Measurements from ENCODE around the gene PLXNB1. TPM values are rescaled to one million over a fixed set of nuclear protein-coding genes. Genes with fewer than 3 reads are reported as not detected.

Gene PLXNB1
- total and polyA plus RNA-seq, 2 of the 13 experiments (the other 11 are each of a cell fraction or from before 2014, with no cell fraction given) = 86.0 to 143 TPM

- TF ChIP-seq THAP7 (CRISPR knock-in tag; IDR thresholded peaks at IDR 0.05) (no peak), IKZF1 (IDR thresholded peaks at IDR 0.05) (no peak), POLR2G (IDR thresholded peaks at IDR 0.05; ENCODE audit: low read depth, low read length) (0 out of 2 replicates have a peak, but pooled peaks have one; percentile 33), RAD21 (CRISPR knock-in tag; IDR thresholded peaks at IDR 0.05) (no peak)
Measured at GRCh38 chr3:48418140-48418539, 11.7 kb downstream of the PLXNB1 start (continued).

GRCh38 chr3:48417529-48418108 lies 12.3 kb downstream of the PLXNB1 start:
- Histone ChIP-seq H3K27ac (ENCODE audit: extremely low read length, insufficient read depth, low read length) (no peak overlapping the region), H3K4me1 (ENCODE audit: insufficient read depth, low read length) (peaks cover 8% of the 10 kb centered on the region), H4K20me1 (ENCODE audit: insufficient read depth, low read length) (peaks cover 33% of the 10 kb centered on the region; the same call in 1 of the 2 replicates), H3K36me3 (replicated peaks in 1 of 2; ENCODE audit: control insufficient read depth in 1 of 2, insufficient read depth in 2 of 2, low read length in 2 of 2) (peaks cover 79 to 99% of the 10 kb centered on the region in 2 experiments), H3K9me3 (ENCODE audit: low read length) (no peaks in the 10 kb centered on the region), H2AFZ (ENCODE audit: low read length) (no peak overlapping the region), H3K27me3 (ENCODE audit: control insufficient read depth in 1 of 2, insufficient read depth in 2 of 2, low read length in 2 of 2) (no peaks in the 10 kb centered on the region), H3K79me2 (ENCODE audit: insufficient read depth, low read length) (peaks cover 13% of the 10 kb centered on the region), H3K4me3 (replicated peaks in 1 of 3; ENCODE audit: insufficient read depth in 1 of 3, low read depth in 2 of 3, low read length in 3 of 3) (no peak overlapping the region), H3K9ac (ENCODE audit: insufficient read depth, low read depth, low read length) (no peak overlapping the region), H3K4me2 (ENCODE audit: low read depth, low read length) (no peak overlapping the region)
- intact Hi-C loops (cut with micrococcal nuclease; ENCODE audit: unreplicated experiment) = no loop called here
- no TSS peak for BruUV-seq (replicated peaks)
- in situ Hi-C loops (cut with HindIII; ENCODE audit: extremely low pct_ligation_motif_present, low pct_unique_long_range_greater_than_20kb) = no loop called here
- TF ChIP-seq RBM39 (IDR thresholded peaks at IDR 0.05; ENCODE audit: low read depth, low read length, poor library complexity, severe bottlenecking) (peak; percentile 40), PRDM10 (CRISPR knock-in tag; IDR thresholded peaks at IDR 0.05; ENCODE audit: low read depth) (no peak), AGO2 (optimal IDR thresholded peaks at IDR 0.05; ENCODE audit: low read depth, low read length) (peak; percentile 93), TAF15 (IDR thresholded peaks at IDR 0.05; ENCODE audit: low read depth, low read length, poor library complexity, severe bottlenecking) (no peak), ETS1 (CRISPR knock-in tag; IDR thresholded peaks at IDR 0.05) (no peak), SIN3A (IDR thresholded peaks at IDR 0.05; ENCODE audit: borderline replicate concordance, low read depth, low read length) (no peak), RBFOX2 (IDR thresholded peaks at IDR 0.05; ENCODE audit: low read depth, low read length) (peak; percentile 77), POLR2G (IDR thresholded peaks at IDR 0.05; ENCODE audit: low read depth, low read length) (0 out of 2 replicates have a peak, but pooled peaks have one; percentile 35)
- ChIA-PET CTCF (ENCODE audit: low intra/inter-chr PET ratio, low total read pairs) (interaction anchor here (0.9 kb wide), 1 partner anchor 16 kb away, joined by 3 read pairs; no protein-coding TSS in a partner anchor), POLR2A (interaction anchor here (11.1 kb wide), 1 partner anchor 13 kb away, joined by 130 read pairs; the partner anchor contains the start of gene PLXNB1)
- DNase-seq (ENCODE audit: low spot score) (no peak), FAIRE-seq (no peak), ATAC-seq (no peak)
- 80% methylated on average over 1 of the region's 14 CpGs for WGBS (ENCODE audit: low lambda C conversion rate)

Data from HepG2 (cell line).